CD14-positive monocyte (primary cell): ENCODE results near the gene LGALS3BP. TPM values are rescaled to one million over a fixed set of nuclear protein-coding genes. Genes with fewer than 3 reads are reported as not detected.

Experiments used
- DNase-seq, 3 donors: peaks; one replicate each; pipeline ENCODE4 v3.0.0-alpha.2; 2011 to 2022
- H2AFZ ChIP-seq: 2 replicates; pipeline ENCODE4 v1.6.0; 2012; ENCODE audit warnings: mild to moderate bottlenecking, low read depth, low read length, inconsistent platforms; ENCODE audit not compliant: insufficient read depth, poor library complexity, severe bottlenecking
- H3K27ac ChIP-seq, 2 donors: 1 replicate in 1 of 2; 2 replicates in 1 of 2; pipeline ENCODE4 v1.5.1; 2012 to 2013; ENCODE audit warnings: low read length in 2 of 2, control low read depth in 1 of 2, inconsistent platforms in 1 of 2, low read depth in 1 of 2, mild to moderate bottlenecking in 1 of 2
- H3K27me3 ChIP-seq, 2 donors: one replicate each; pipeline versions ENCODE4 v1.6.0 to v1.6.1; 2011 to 2013; ENCODE audit warnings: low read length in 2 of 2; ENCODE audit not compliant: control insufficient read depth in 2 of 2, insufficient read depth in 2 of 2
- H3K36me3 ChIP-seq, 2 donors: replicated peaks in 1 of 2; 1 replicate in 1 of 2; 2 replicates in 1 of 2; pipeline versions ENCODE4 v1.5.1 to v1.6.1; 2012 to 2013; ENCODE audit warnings: low read length in 2 of 2, control low read depth in 1 of 2, inconsistent platforms in 1 of 2, mild to moderate bottlenecking in 1 of 2; ENCODE audit not compliant: insufficient read depth in 2 of 2, control insufficient read depth in 1 of 2
- H3K4me1 ChIP-seq, 2 donors: 1 replicate in 1 of 2; 2 replicates in 1 of 2; pipeline versions ENCODE4 v1.5.1 to v1.6.1; 2012 to 2013; ENCODE audit warnings: low read length in 2 of 2, control low read depth in 1 of 2, inconsistent platforms in 1 of 2, mild to moderate bottlenecking in 1 of 2, moderate library complexity in 1 of 2; ENCODE audit not compliant: insufficient read depth in 2 of 2, control insufficient read depth in 1 of 2
- H3K4me2 ChIP-seq: replicated peaks from 2 replicates; pipeline ENCODE3; 2012; ENCODE audit warnings: low read length, moderate library complexity, mild to moderate bottlenecking; ENCODE audit not compliant: poor library complexity, severe bottlenecking; ENCODE audit errors: extremely low read depth
- H3K4me3 ChIP-seq, 3 experiments: fragments of 200-600 bp in 1 of 3; sonication (generic) in 1 of 3; replicated peaks in 1 of 3; 1 replicate in 2 of 3; 2 replicates in 1 of 3; pipeline ENCODE4 v1.5.1; 2011 to 2013; ENCODE audit warnings: low read length in 3 of 3, mild to moderate bottlenecking in 3 of 3, control low read depth in 2 of 3, low read depth in 2 of 3, inconsistent platforms in 1 of 3, moderate library complexity in 1 of 3
- H3K79me2 ChIP-seq: 2 replicates; pipeline ENCODE4 v1.6.0; 2012; ENCODE audit warnings: mild to moderate bottlenecking, control low read depth, inconsistent platforms, low read length, moderate library complexity; ENCODE audit not compliant: insufficient read depth
- H3K9ac ChIP-seq: 2 replicates; pipeline ENCODE4 v1.6.0; 2017; ENCODE audit warnings: low read length, mild to moderate bottlenecking; ENCODE audit not compliant: insufficient read depth, poor library complexity, severe bottlenecking
- H3K9me3 ChIP-seq, 2 donors: replicated peaks in 1 of 2; 1 replicate in 1 of 2; 2 replicates in 1 of 2; pipeline versions ENCODE4 v1.5.1 to v1.6.1; 2012 to 2013; ENCODE audit warnings: low read length in 2 of 2, control low read depth in 1 of 2; ENCODE audit not compliant: control insufficient read depth in 1 of 2, insufficient read depth in 1 of 2
- H4K20me1 ChIP-seq: 2 replicates; pipeline ENCODE4 v1.6.0; 2012; ENCODE audit warnings: mild to moderate bottlenecking, low read length, control low read depth, moderate library complexity; ENCODE audit not compliant: insufficient read depth
- H3K27ac Mint-ChIP-seq, 7 donors: one replicate each; pipeline ENCODE4 v1.8.0; 2020; ENCODE audit warnings: mild to moderate bottlenecking in 7 of 7, mixed read lengths in 7 of 7, moderate library complexity in 6 of 7, inconsistent platforms in 2 of 7
- H3K27me3 Mint-ChIP-seq, 3 donors: one replicate each; pipeline ENCODE4 v1.8.0; 2021 to 2022; ENCODE audit warnings: low read depth in 3 of 3, mild to moderate bottlenecking in 3 of 3, mixed read lengths in 3 of 3, moderate library complexity in 3 of 3, inconsistent platforms in 1 of 3
- H3K36me3 Mint-ChIP-seq, 2 donors: one replicate each; pipeline ENCODE4 v1.8.0; 2020; ENCODE audit warnings: mixed read lengths in 2 of 2, inconsistent platforms in 1 of 2, mild to moderate bottlenecking in 1 of 2
- H3K4me1 Mint-ChIP-seq: one replicate; pipeline ENCODE4 v1.8.0; 2020; ENCODE audit warnings: mild to moderate bottlenecking, mixed read lengths
- H3K4me3 Mint-ChIP-seq, 2 donors: one replicate each; pipeline ENCODE4 v1.8.0; 2020; ENCODE audit warnings: mild to moderate bottlenecking in 2 of 2, mixed read lengths in 2 of 2, moderate library complexity in 1 of 2
- H3K9me3 Mint-ChIP-seq, 7 donors: one replicate each; pipeline ENCODE4 v1.8.0; 2020 to 2022; ENCODE audit warnings: mixed read lengths in 7 of 7, mild to moderate bottlenecking in 6 of 7, moderate library complexity in 6 of 7, inconsistent platforms in 2 of 7
- CTCF ChIP-seq: fragments of 200-600 bp; IDR thresholded peaks from one replicate; pipeline ENCODE4 v1.8.0; 2022; ENCODE audit warnings: antibody characterized with exemption, mild to moderate bottlenecking
- WGBS: methylation state at CpG from one replicate; pipeline ENCODE4 v1.1.5; 2013; ENCODE audit warnings: missing lambda C conversion rate; ENCODE audit not compliant: insufficient coverage; 5-methylcytosine and 5-hydroxymethylcytosine counted together
- intact Hi-C, 2 donors: fragments of 100-400 bp; cut with micrococcal nuclease; formaldehyde crosslinking; loops; one replicate each; pipeline versions ENCODE4 v1.15.0 to v1.15.1; 2023
- polyA plus RNA-seq, 3 donors: library from polyadenylated mRNA; depleted of rRNA in 1 of 3; unstranded in 2 of 3; stranded (reverse) in 1 of 3; fragments of 300-500 nt in 2 of 3; fragments of >200 nt in 1 of 3; fragmentation: Illumina TruSeq in 2 of 3; gene quantifications; 1 replicate in 2 of 3; 2 replicates in 1 of 3; pipeline ENCODE4 v1.2.3, GENCODE V29; 2012 to 2021

Gene LGALS3BP
- polyA plus RNA-seq, 3 donors = 11.4 to 12.0 (median 11.7) TPM

GRCh38 chr17:79005063-79005861 lies 25.5 kb upstream of the LGALS3BP start:
- no peak overlapping the region for H3K27ac ChIP-seq
- peaks cover 12 to 42% of the 10 kb centered on the region in 2 donors for H3K36me3 ChIP-seq
- no peak overlapping the region for H3K4me2 ChIP-seq
- H3K27me3 Mint-ChIP-seq = peaks cover 0 to 2% (median 0%) of the 10 kb centered on the region in 3 donors
- H3K79me2 ChIP-seq = peaks cover 85% of the 10 kb centered on the region
- H3K4me3 Mint-ChIP-seq = no peak overlapping the region
- intact Hi-C loops = no loop called here
- DNase-seq = no peak
- 64% methylated on average over 7 of the region's 12 CpGs for WGBS
- peaks cover 24 to 45% of the 10 kb centered on the region in 2 donors for H3K4me1 ChIP-seq
- no peaks in the 10 kb centered on the region for H3K27me3 ChIP-seq
- peak overlapping the region in 2 of 7 donors; percentile 2 to 7 for H3K27ac Mint-ChIP-seq
- peaks cover 38% of the 10 kb centered on the region for H3K4me1 Mint-ChIP-seq
- TF ChIP-seq CTCF = no peak
- H3K36me3 Mint-ChIP-seq = peaks cover 27 to 53% of the 10 kb centered on the region in 2 donors
- H3K9me3 ChIP-seq = no peaks in the 10 kb centered on the region
- H3K4me3 ChIP-seq = no peak overlapping the region
- H3K9ac ChIP-seq = no peak overlapping the region
- H2AFZ ChIP-seq = no peak overlapping the region
- H3K9me3 Mint-ChIP-seq = no peaks in the 10 kb centered on the region
- peaks cover 83% of the 10 kb centered on the region for H4K20me1 ChIP-seq

- peaks cover 19 to 56% of the 10 kb centered on the region in 2 donors for H3K36me3 ChIP-seq
- no peak overlapping the region for H2AFZ ChIP-seq
- no peak for TF ChIP-seq CTCF
- H3K9me3 Mint-ChIP-seq = no peaks in the 10 kb centered on the region
- H3K27ac ChIP-seq = no peak overlapping the region
- no peak overlapping the region for H3K4me3 ChIP-seq
- H4K20me1 ChIP-seq = peaks cover 94% of the 10 kb centered on the region
- peaks cover 33% of the 10 kb centered on the region for H3K4me1 Mint-ChIP-seq
- no peak overlapping the region for H3K27ac Mint-ChIP-seq
- no peaks in the 10 kb centered on the region for H3K9me3 ChIP-seq
- no peak overlapping the region for H3K4me3 Mint-ChIP-seq
- H3K27me3 Mint-ChIP-seq = peaks cover 0 to 2% (median 0%) of the 10 kb centered on the region in 3 donors
- no peak overlapping the region for H3K4me2 ChIP-seq
- H3K27me3 ChIP-seq = no peaks in the 10 kb centered on the region
- peaks cover 17 to 34% of the 10 kb centered on the region in 2 donors for H3K4me1 ChIP-seq
- no peak overlapping the region for H3K9ac ChIP-seq
- DNase-seq = no peak
- WGBS = 100% methylated on average over 1 of the region's 3 CpGs
- peaks cover 33 to 67% of the 10 kb centered on the region in 2 donors for H3K36me3 Mint-ChIP-seq
- H3K79me2 ChIP-seq = peaks cover 93% of the 10 kb centered on the region
- intact Hi-C loops = no loop called here
These were observed 24.1 kb upstream of the LGALS3BP start for GRCh38 chr17:79003661-79004411.
